ENCODE measurements around the gene ELMO2.

The ELMO2 gene

GRCh38 chr20:46346770-46347169 lies 59.6 kb downstream of the ELMO2 start:
- Histone ChIP-seq H3K79me2 (ENCODE audit: low read length) (no peaks in the 10 kb centered on the region), H3K9ac (ENCODE audit: low read length) (no peak overlapping the region), H2AFZ (ENCODE audit: low read length) (no peak overlapping the region), H3F3A (ENCODE audit: insufficient read depth, low read length) (no peaks in the 10 kb centered on the region), H3K27me3 (replicated peaks; ENCODE audit: insufficient read depth, low read length) (peaks cover 29% of the 10 kb centered on the region), H3K4me3 (ENCODE audit: low read length) (no peak overlapping the region), H3K4me2 (ENCODE audit: low read depth, low read length) (no peak overlapping the region), H3K9me2 (replicated peaks; ENCODE audit: insufficient read depth, low read length) (no peaks in the 10 kb centered on the region), H4K20me1 (ENCODE audit: insufficient read depth, low read length) (no peaks in the 10 kb centered on the region), H3K4me1 (ENCODE audit: low read length) (peaks cover 11% of the 10 kb centered on the region), H3K36me3 (replicated peaks; ENCODE audit: insufficient read depth, low read length) (no peaks in the 10 kb centered on the region), H3K27ac (ENCODE audit: low read length) (no peak overlapping the region), H3K9me3 (replicated peaks; ENCODE audit: insufficient read depth, low read length) (no peaks in the 10 kb centered on the region)
- TF ChIP-seq CTCF (IDR thresholded peaks at IDR 0.05; ENCODE audit: low read length) (no peak), EZH2 (optimal IDR thresholded peaks at IDR 0.05; ENCODE audit: low read depth, low read length) (no peak), EZH2phosphoT487 (IDR thresholded peaks at IDR 0.05; ENCODE audit: low read length) (no peak)
- DNase-seq = no peak

- Histone ChIP-seq H3K79me2 (ENCODE audit: low read length) (no peaks in the 10 kb centered on the region), H3K4me2 (ENCODE audit: low read depth, low read length) (no peak overlapping the region), H3K4me1 (ENCODE audit: low read length) (no peaks in the 10 kb centered on the region), H3K4me3 (ENCODE audit: low read length) (no peak overlapping the region), H4K20me1 (ENCODE audit: insufficient read depth, low read length) (no peaks in the 10 kb centered on the region), H3K27ac (ENCODE audit: low read length) (no peak overlapping the region), H3K9me2 (replicated peaks; ENCODE audit: insufficient read depth, low read length) (no peaks in the 10 kb centered on the region), H3K36me3 (replicated peaks; ENCODE audit: insufficient read depth, low read length) (no peaks in the 10 kb centered on the region), H3K9me3 (replicated peaks; ENCODE audit: insufficient read depth, low read length) (no peaks in the 10 kb centered on the region), H2AFZ (ENCODE audit: low read length) (no peak overlapping the region), H3K27me3 (replicated peaks; ENCODE audit: insufficient read depth, low read length) (peaks cover 41% of the 10 kb centered on the region), H3K9ac (ENCODE audit: low read length) (no peak overlapping the region), H3F3A (ENCODE audit: insufficient read depth, low read length) (no peaks in the 10 kb centered on the region)
- no peak for TF ChIP-seq EZH2phosphoT487 (IDR thresholded peaks at IDR 0.05; ENCODE audit: low read length)
- TF ChIP-seq EZH2 (optimal IDR thresholded peaks at IDR 0.05; ENCODE audit: low read depth, low read length) = no peak
- no peak for TF ChIP-seq CTCF (IDR thresholded peaks at IDR 0.05; ENCODE audit: low read length)
- DNase-seq = no peak
These were observed 61.8 kb downstream of the ELMO2 start for GRCh38 chr20:46344488-46345162.

- no peaks in the 10 kb centered on the region for H3K79me2 ChIP-seq (ENCODE audit: low read length)
- H3K9me2 ChIP-seq (replicated peaks; ENCODE audit: insufficient read depth, low read length) = no peaks in the 10 kb centered on the region
- no peak overlapping the region for H3K4me3 ChIP-seq (ENCODE audit: low read length)
- no peak overlapping the region for H3K27ac ChIP-seq (ENCODE audit: low read length)
- H3K36me3 ChIP-seq (replicated peaks; ENCODE audit: insufficient read depth, low read length) = no peaks in the 10 kb centered on the region
- H3K9ac ChIP-seq (ENCODE audit: low read length) = no peak overlapping the region
- H2AFZ ChIP-seq (ENCODE audit: low read length) = no peak overlapping the region
- no peak for DNase-seq
- no peaks in the 10 kb centered on the region for H3K4me1 ChIP-seq (ENCODE audit: low read length)
- H3K9me3 ChIP-seq (replicated peaks; ENCODE audit: insufficient read depth, low read length) = no peaks in the 10 kb centered on the region
- H3F3A ChIP-seq (ENCODE audit: insufficient read depth, low read length) = no peaks in the 10 kb centered on the region
- TF ChIP-seq CTCF (IDR thresholded peaks at IDR 0.05; ENCODE audit: low read length) (no peak), EZH2 (optimal IDR thresholded peaks at IDR 0.05; ENCODE audit: low read depth, low read length) (no peak), EZH2phosphoT487 (IDR thresholded peaks at IDR 0.05; ENCODE audit: low read length) (no peak)
- no peaks in the 10 kb centered on the region for H4K20me1 ChIP-seq (ENCODE audit: insufficient read depth, low read length)
- H3K27me3 ChIP-seq (replicated peaks; ENCODE audit: insufficient read depth, low read length) = peaks cover 48% of the 10 kb centered on the region
- no peak overlapping the region for H3K4me2 ChIP-seq (ENCODE audit: low read depth, low read length)
These were observed 62.4 kb downstream of the ELMO2 start for GRCh38 chr20:46343975-46344357.
